ENCODE data around the gene C4BPB.

C4BPB gene

GRCh38 chr1:207088161-207088560 is 499 bp upstream of the C4BPB start:
- no peak for DNase-seq

GRCh38 chr1:207089627-207090355 is 1.1 kb downstream of the C4BPB start:
- DNase-seq: no peak

GRCh38 chr1:207091200-207091908 is 2.7 kb downstream of the C4BPB start:
- DNase-seq: no peak

- DNase-seq: no peak
Measured at GRCh38 chr1:207093944-207094343, 5.3 kb downstream of the C4BPB start.

GRCh38 chr1:207097871-207098324 is 9.2 kb downstream of the C4BPB start:
- DNase-seq: no peak

GRCh38 chr1:207101720-207102119 is 13.1 kb downstream of the C4BPB start:
- DNase-seq: no peak

GRCh38 chr1:207102146-207102545 is 13.5 kb downstream of the C4BPB start:
- DNase-seq: no peak

- no peak for DNase-seq
Measured at GRCh38 chr1:207102659-207103058, 14.0 kb downstream of the C4BPB start.

GRCh38 chr1:207103892-207104373 is 15.3 kb downstream of the C4BPB start, which contains the start of gene C4BPA:
Gene C4BPA (plus strand): TSS chr1:207104233. CDS start chr1:207113026, 8,793 bp downstream.
- no peak for DNase-seq

GRCh38 chr1:207109004-207109403 is 20.3 kb downstream of the C4BPB start:
- DNase-seq: no peak

- DNase-seq: no peak
Measured at GRCh38 chr1:207112616-207113296, 24.1 kb downstream of the C4BPB start.

- no peak for DNase-seq
Measured at GRCh38 chr1:207115269-207115668, 26.6 kb downstream of the C4BPB start.

- no peak for DNase-seq
Measured at GRCh38 chr1:207124389-207124788, 35.7 kb downstream of the C4BPB start.

- DNase-seq: no peak
Measured at GRCh38 chr1:207128336-207128921, 39.8 kb downstream of the C4BPB start.

- DNase-seq: no peak
Measured at GRCh38 chr1:207129053-207129452, 40.4 kb downstream of the C4BPB start.

GRCh38 chr1:207130252-207131036 is 41.8 kb downstream of the C4BPB start:
- no peak for DNase-seq

- no peak for DNase-seq
Measured at GRCh38 chr1:207131163-207131562, 42.5 kb downstream of the C4BPB start.

- no peak for DNase-seq
Measured at GRCh38 chr1:207134581-207134980, 45.9 kb downstream of the C4BPB start.

- DNase-seq: no peak
Measured at GRCh38 chr1:207139616-207140015, 51.0 kb downstream of the C4BPB start.

- DNase-seq: no peak
Measured at GRCh38 chr1:207140536-207140935, 51.9 kb downstream of the C4BPB start.

GRCh38 chr1:207145401-207146058 is 56.9 kb downstream of the C4BPB start:
- DNase-seq: no peak

All from NCI-H526 treated with DMSO at 0.1 percent for 48 hours (cell line).